Activated T-cell treated with anti-CD3 and anti-CD28 coated beads for 1 hour (primary cell): Measurements from ENCODE around the gene ZNF311.
"Not testable (repeated sequence)": the region's sequence is repeated elsewhere in the genome, so short reads cannot be mapped to it uniquely, and the experiment has no call there.

Source experiments
- DNase-seq: peaks from one replicate; pipeline ENCODE4 v3.0.0-alpha.2; 2020; ENCODE audit warnings: low read depth

ZNF311 gene

DNA sequence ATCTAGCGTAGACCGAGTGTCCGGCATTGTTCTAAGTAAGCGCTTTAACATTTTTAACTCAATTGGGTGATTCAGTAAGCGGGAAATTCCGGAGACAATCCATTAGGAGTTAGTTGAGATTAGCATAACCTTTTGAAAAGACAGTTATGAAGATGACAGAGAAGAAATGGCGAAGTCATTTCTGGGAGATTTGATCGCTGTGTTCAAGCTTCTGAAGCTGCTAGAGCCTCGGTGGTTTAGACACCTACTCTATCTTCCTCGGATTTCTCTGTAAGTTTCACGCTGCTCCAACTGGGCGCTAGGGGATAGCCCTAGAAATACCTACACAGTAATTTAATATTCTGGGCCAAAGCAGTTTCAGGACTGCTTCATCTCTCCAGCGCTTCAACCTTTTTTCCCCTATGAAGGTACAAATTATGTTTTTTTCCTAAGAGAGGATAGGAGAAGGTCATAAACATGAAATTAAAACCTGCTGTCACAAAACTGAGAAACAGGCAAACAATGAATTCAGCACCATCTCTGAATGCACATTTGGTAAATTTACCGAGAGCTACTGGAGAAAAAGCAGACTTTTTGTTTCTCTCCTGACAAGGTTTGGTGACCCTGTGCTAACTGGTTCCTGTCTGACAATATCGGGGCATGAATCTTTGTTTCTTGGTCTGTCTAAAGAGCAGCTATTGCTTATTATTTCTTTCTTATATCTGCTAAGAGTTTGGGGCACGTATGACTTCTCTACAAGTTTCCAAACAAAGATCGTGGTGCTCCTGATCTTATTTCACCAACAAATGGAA is 22.4 kb downstream of the ZNF311 start:
- DNase-seq, result no peak

DNA sequence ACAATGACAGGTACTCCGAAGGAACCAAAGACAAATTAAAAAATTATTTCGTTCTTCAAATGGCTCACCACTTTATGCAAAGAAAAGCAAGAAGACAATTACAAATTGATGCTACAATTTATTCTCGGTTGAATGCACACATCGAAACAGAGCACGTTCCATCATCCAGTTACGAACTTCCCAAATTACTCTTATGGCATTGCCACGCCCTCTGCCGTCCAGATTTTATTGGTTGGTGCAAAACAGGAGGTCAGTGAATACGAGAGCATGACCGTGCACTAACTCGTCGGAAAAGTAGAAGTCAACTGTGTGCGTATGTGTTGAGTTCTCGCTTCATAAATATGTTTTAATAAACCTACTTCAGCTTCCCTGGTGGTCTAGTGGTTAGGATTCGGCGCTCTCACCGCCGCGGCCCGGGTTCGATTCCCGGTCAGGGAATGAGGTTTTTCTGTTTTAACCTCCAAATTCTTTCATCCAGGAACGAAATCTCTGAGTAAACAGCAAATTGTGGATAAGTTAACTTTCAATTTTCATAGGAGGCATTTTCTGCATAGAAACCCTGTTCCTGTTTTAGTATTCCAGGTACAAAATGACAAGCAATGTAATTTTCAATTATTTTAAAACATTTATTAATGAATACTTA is 23.2 kb downstream of the ZNF311 start:
- DNase-seq, result peak; percentile 64

GRCh38 chr6:28981431-28981832 is 23.7 kb downstream of the ZNF311 start:
- peak; percentile 72 for DNase-seq

DNA sequence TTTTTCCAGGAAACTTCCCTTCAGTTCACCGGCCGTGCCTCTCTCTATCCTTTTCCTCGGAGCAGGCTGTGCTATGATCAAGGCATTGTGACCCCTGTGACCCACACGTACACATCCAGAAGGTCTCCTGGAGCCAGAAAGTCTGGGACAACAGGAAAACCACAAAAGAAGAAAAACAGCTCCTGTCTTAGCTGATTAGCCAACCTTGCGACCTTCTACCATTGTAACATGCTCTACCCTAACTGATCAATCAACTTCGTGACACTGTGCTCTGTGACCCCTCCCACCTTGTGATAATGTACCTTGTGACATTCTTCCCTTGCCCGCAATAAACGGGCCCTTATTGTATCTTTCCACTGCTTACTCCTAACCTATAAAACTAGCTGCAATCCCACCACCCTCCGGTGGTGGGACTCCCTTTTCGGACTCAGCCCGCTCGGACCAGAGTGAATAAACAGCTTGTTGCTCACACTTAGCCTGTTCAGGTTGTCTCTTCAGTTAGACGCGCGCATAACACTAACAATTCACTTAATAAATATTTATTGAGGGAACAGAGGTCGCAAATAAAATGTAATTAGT is 24.2 kb downstream of the ZNF311 start:
- DNase-seq, result no peak

DNA sequence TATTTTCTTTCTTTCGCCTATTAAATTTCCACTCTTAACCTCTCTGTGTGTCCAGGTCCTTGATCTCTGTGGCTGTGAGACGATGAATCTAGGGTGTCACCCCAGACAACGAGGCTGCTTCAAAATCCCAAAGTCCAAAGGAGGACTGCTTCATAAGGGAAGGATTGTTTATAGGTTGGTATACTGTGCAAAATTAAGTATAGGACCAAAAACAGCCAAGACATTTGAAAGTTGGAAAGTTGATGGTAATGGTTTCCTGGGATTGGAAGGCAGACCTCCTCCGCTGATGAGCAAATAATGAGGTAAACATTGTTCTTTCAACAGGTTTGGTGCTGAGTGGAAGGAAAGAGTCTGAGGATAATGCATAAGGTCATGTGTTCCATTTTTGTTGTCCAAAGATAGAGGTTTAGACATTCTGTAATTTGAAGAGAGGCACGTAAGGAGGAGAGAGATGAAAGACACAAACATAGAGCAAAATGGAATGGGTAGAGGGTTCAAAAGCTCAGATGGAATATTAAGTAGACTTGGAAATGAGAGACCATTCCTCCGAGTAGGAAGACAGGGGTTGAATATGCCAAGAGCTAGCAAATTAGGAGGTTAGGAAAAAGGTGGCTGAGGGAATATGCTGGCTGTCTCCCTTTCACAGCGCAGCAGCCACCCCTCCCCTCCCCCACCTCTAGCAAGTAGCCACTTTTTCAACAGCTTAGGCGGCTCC is 24.8 kb downstream of the ZNF311 start:
- DNase-seq, result no peak

- DNase-seq, result no peak
These were observed 25.4 kb downstream of the ZNF311 start for GRCh38 chr6:28979679-28980078.

GRCh38 chr6:28978959-28979561 is 26.1 kb downstream of the ZNF311 start:
- no peak for DNase-seq

DNA sequence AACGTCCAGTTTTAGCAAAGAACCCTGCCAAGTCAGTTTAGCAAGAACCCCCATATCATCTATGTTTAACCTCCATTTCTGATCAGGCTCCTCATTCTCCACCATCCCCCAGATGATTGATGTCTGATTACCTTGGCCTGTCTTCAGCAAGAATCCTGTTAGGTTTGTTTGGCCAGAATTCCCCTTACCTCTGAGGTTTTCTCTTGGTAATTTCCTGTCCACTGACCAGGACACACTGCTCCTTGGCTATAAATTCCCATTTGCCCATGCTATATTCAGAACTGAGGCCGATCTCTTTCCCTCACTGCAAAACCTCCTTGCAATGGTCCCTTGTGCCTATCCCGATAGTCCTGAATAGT is 27.0 kb downstream of the ZNF311 start:
- no peak for DNase-seq

DNA sequence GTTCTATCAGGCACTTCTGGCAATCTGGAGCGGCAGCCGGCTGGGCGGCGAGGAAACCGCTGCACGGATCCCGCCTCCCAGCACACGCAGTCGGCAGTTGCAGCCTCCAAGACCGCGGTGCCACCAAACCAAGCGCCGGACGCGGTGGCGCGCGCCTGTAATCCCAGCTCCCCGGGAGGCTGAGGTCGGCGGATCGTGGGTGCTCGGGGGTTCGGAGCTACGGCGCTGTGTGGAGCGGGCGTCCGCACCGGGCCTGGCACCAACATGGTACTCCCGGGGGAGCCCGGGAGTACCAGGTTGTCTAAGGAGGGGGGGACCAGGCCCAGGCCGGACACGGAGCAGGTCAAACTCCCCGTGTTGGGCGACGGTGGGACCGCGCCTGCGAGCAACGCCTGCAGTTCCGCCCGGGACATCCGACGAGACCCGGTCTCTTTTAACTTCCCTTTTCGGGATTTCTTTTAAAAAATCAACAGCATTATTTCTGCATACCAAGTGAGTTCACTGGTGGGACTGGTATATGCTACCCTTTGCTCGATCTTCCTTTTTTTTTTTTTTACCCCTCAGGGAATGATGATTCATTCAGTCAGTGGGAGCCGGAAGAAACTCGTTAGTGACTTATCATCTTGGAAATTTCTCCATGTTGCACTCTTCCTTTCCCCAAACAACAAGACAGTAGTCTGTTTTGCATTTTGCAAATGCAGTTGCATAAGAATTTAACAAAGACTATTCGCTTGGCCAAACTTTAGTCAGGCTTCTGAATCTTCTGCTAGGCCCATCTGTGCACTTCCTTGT is 27.6 kb downstream of the ZNF311 start:
- DNase-seq, result no peak

DNA sequence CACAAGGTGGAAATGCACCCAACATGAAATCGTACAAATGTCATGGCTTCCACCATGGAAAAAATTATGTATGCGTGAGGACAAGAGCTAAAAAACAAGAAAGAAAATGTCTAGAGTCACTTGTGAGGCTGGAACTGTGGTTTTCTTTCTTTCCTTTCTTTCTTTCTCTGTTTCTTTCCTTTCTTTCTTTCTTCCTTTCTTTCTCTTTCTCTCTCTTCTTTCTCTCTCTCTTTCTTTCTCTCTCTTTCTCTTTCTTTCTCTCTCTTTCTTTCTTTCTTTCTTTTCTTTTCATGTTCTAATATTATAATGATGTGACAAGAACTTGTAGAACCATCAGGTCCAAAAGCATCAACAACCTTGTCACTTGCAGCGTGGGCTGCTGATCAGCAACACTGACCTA is 28.4 kb downstream of the ZNF311 start:
- no peak for DNase-seq

DNA sequence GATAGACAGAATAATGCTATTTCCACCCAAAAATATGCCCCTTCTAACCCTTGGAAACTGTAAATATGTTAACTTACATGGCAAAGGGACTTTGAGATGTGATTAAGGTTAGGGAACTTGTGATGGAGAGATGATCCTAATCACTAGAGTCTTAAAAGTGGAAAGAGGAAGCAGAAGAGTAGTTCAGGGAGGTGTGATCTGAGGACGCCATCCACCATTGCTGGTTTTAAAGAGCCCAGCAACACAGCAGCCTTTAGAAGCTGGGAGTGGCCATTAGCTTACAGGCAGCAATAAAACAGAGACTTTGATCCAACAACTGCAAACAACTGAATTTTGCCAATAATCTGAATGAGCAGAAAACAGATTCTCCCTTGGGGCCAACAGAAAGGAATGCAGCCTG is 30.6 kb downstream of the ZNF311 start:
- DNase-seq, result no peak

DNA sequence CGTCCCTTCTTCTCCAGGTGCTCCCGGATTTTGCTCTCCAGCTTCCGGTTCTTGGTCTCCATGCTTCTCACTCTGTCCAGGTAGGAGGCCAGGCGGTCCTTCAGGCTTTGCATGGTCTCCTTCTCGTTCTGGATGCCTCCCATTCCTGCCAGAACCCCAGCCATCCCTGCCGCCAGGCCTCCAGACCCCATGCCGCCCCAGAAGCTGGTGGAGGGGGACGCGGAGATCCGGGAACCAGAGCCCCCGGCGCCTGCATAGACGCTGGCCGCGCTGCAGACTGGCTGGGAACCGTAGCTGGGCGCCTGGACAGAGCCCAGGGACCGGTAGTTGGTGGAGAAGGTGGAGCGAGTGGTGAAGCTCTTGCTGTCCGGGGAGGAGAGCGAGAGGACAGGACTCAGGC is 35.1 kb downstream of the ZNF311 start:
- not testable (repeated sequence) for DNase-seq

GRCh38 chr6:28969129-28969528 is 36.0 kb downstream of the ZNF311 start:
- no peak for DNase-seq

- DNase-seq, result no peak
These were observed 36.6 kb downstream of the ZNF311 start for GRCh38 chr6:28968476-28968875.

DNA sequence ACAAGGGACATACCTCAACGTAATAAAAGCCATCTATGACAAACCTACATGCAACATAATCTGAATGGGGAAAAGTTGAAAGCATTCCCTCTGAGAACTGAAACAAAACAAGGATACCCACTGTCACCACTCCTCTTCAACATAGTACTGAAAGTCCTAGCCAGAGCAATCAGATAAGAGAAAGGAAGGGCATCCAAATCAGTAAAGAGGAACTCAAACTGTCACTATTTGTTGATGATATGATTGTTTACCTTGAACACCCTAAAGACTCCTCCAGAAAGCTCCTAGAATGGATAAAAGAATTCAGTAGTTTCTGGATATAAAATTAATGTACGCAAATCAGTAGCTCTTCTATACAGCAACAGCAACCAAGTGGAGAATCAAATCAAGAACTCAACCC is 39.4 kb downstream of the ZNF311 start:
- no peak for DNase-seq

- no peak for DNase-seq
These were observed 44.1 kb downstream of the ZNF311 start for GRCh38 chr6:28960846-28961500.

DNA sequence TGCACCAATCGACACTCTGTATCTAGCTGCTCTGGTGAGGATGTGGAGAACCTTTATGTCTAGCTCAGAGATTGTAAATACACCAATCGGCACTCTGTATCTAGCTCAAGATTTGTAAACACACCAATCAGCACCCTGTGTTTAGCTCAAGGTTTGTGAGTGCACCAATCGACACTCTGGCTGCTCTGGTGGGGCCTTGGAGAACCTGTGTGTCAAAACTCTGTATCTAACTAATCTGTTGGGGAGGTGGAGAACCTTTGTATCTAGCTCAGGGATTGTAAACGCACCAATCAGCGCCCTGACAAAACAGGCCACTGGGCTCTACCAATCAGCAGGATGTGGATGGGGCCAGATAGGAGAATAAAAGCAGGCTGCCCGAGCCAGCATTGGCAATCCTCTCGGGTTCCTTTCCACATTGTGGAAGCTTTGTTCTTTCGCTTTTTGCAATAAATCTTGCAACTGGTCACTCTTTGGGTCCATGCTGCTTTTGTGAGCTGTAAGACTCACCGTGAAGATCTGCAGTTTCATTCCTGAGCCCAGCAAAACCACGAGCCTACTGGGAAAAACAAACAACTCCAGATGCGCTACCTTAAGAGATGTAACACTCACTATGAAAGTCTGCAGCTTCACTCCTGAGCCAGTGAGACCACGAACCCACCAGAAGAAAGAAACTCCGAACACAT is 46.4 kb downstream of the ZNF311 start:
- not testable (repeated sequence) for DNase-seq

DNA sequence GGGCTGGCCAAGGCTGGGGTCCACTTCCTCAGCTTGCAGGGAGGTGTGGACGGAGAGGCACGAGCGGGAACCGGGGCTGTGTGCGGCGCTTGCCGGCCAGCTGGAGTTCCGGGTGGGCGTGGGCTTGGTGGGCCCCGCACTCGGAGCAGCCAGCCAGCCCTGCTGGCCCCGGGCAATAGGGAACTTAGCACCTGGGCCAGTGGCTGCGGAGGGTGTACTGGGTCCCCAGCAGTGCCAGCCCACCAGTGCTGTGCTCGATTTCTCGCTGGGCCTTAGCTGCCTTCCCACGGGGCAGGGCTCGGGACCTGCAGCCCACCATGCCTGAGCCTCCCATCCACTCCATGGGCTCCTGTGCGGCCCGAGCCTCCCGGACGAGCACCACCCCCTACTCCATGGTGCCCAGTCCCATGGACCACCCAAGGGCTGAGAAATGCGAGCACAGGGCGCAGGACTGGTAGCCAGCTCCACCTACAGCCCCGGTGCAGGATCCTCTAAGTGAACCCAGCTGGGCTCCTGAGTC is 47.3 kb downstream of the ZNF311 start:
- not testable (repeated sequence) for DNase-seq

GRCh38 chr6:28956331-28956730 is 48.8 kb downstream of the ZNF311 start:
- no peak for DNase-seq

DNA sequence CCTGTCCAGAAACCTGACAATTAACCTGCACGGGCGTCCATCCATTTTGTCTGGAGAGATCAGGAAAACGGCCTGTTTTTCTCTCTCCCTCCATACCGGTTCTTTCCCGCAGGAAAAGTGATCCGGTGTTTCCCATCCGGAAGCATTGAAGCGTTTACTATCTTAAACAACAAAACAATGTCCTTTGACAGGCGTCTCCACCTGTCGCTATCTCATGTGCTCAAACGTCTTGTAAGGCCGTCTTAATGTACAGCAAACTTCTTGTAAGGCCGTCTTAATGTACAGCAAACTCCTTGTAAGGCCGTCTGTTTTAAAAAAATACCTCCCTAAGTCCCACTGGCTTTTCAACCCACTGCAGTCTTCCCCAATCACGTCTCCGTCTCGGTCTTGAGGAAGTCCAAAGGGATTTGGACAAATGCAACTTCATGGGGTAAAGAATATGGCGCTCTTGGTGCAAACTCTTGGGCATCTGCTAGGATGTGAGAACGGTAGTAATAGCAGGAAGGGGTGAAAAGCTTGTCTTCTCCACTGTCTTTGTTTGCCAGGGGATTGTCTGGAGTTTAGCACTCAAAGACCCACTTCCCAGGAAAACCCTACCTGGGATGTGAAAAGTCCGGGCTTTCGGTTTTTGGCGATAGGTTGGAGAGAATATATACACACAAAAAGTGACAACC is 51.4 kb downstream of the ZNF311 start:
- no peak for DNase-seq
